Measurements from ENCODE around the gene NBEAL2. TPM values are rescaled to one million over a fixed set of nuclear protein-coding genes. Genes with fewer than 3 reads are reported as not detected.

Gene NBEAL2
- total RNA-seq, 1 experiment from 2014 or later: 80.0 TPM

DNA sequence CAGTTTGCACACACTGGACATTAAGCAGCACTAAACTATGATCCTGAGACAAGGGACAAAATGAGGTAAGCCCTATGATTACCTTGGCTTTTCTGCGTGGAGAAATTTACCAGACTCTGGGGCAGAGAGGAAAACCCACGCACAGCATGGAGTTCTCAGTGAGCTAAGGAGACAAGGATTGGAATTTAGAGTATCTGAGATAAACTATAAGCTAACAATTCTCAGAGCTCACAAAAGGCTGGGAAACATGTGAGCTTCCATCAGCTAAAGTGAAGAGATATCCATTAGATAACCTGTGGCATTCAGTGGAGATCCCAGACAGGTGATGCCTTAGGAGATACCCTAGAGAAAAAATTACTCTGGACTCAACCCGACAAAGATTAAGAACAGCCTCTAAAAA lies 48.7 kb downstream of the NBEAL2 start:
- Mint-ChIP-seq H3K27ac (no peak overlapping the region), H3K9me3 (no peaks in the 10 kb centered on the region), H3K27me3 (ENCODE audit: low read depth) (no peaks in the 10 kb centered on the region), H3K4me1 (peaks cover 8% of the 10 kb centered on the region), H3K4me3 (no peak overlapping the region), H3K36me3 (peaks cover 7% of the 10 kb centered on the region)
- POLR2A ChIA-PET: interaction anchor here (0.6 to 0.9 kb wide), 2 partner anchors 78 to 296 kb away, joined by 3 to 6 read pairs; no protein-coding TSS in a partner anchor
- TF ChIP-seq ZNF232 (CRISPR knock-in tag; IDR thresholded peaks at IDR 0.05) (no peak), ELF4 (CRISPR knock-in tag; IDR thresholded peaks at IDR 0.05; ENCODE audit: low read depth) (no peak), NFYB (CRISPR knock-in tag; conservative IDR thresholded peaks at IDR 0.05; ENCODE audit: low read depth) (no peak), KAT7 (CRISPR knock-in tag; IDR thresholded peaks at IDR 0.05; ENCODE audit: borderline replicate concordance) (no peak), TEAD4 (CRISPR knock-in tag; IDR thresholded peaks at IDR 0.05) (no peak), NR1H2 (CRISPR knock-in tag; IDR thresholded peaks at IDR 0.05) (no peak), ESRRA (CRISPR knock-in tag; IDR thresholded peaks at IDR 0.05; ENCODE audit: borderline replicate concordance) (no peak), FOXP1 (CRISPR knock-in tag; IDR thresholded peaks at IDR 0.05; ENCODE audit: borderline replicate concordance) (no peak), OVOL2 (CRISPR knock-in tag; IDR thresholded peaks at IDR 0.05; ENCODE audit: borderline replicate concordance) (no peak), ZNF416 (CRISPR knock-in tag; IDR thresholded peaks at IDR 0.05) (no peak), SMAD3 (CRISPR knock-in tag; IDR thresholded peaks at IDR 0.05; ENCODE audit: borderline replicate concordance) (no peak), HMGA2 (CRISPR knock-in tag; IDR thresholded peaks at IDR 0.05) (no peak), ZNF671 (CRISPR knock-in tag; IDR thresholded peaks at IDR 0.05) (no peak), IRF2 (CRISPR knock-in tag; IDR thresholded peaks at IDR 0.05; ENCODE audit: borderline replicate concordance, low read depth) (no peak), JAZF1 (CRISPR knock-in tag; IDR thresholded peaks at IDR 0.05) (no peak)
- TF ChIP-seq, protein P1, sequence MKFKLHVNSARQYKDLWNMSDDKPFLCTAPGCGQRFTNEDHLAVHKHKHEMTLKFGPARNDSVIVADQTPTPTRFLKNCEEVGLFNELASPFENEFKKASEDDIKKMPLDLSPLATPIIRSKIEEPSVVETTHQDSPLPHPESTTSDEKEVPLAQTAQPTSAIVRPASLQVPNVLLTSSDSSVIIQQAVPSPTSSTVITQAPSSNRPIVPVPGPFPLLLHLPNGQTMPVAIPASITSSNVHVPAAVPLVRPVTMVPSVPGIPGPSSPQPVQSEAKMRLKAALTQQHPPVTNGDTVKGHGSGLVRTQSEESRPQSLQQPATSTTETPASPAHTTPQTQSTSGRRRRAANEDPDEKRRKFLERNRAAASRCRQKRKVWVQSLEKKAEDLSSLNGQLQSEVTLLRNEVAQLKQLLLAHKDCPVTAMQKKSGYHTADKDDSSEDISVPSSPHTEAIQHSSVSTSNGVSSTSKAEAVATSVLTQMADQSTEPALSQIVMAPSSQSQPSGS (CRISPR knock-in tag; IDR thresholded peaks at IDR 0.05; ENCODE audit: borderline replicate concordance, low read depth): no peak
- TF ChIP-seq, protein P2, sequence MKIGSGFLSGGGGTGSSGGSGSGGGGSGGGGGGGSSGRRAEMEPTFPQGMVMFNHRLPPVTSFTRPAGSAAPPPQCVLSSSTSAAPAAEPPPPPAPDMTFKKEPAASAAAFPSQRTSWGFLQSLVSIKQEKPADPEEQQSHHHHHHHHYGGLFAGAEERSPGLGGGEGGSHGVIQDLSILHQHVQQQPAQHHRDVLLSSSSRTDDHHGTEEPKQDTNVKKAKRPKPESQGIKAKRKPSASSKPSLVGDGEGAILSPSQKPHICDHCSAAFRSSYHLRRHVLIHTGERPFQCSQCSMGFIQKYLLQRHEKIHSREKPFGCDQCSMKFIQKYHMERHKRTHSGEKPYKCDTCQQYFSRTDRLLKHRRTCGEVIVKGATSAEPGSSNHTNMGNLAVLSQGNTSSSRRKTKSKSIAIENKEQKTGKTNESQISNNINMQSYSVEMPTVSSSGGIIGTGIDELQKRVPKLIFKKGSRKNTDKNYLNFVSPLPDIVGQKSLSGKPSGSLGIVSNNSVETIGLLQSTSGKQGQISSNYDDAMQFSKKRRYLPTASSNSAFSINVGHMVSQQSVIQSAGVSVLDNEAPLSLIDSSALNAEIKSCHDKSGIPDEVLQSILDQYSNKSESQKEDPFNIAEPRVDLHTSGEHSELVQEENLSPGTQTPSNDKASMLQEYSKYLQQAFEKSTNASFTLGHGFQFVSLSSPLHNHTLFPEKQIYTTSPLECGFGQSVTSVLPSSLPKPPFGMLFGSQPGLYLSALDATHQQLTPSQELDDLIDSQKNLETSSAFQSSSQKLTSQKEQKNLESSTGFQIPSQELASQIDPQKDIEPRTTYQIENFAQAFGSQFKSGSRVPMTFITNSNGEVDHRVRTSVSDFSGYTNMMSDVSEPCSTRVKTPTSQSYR (CRISPR knock-in tag; IDR thresholded peaks at IDR 0.05): no peak
- TF ChIP-seq, protein P3, sequence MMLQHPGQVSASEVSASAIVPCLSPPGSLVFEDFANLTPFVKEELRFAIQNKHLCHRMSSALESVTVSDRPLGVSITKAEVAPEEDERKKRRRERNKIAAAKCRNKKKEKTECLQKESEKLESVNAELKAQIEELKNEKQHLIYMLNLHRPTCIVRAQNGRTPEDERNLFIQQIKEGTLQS (CRISPR knock-in tag; conservative IDR thresholded peaks at IDR 0.05): no peak
- TF ChIP-seq, protein P4, sequence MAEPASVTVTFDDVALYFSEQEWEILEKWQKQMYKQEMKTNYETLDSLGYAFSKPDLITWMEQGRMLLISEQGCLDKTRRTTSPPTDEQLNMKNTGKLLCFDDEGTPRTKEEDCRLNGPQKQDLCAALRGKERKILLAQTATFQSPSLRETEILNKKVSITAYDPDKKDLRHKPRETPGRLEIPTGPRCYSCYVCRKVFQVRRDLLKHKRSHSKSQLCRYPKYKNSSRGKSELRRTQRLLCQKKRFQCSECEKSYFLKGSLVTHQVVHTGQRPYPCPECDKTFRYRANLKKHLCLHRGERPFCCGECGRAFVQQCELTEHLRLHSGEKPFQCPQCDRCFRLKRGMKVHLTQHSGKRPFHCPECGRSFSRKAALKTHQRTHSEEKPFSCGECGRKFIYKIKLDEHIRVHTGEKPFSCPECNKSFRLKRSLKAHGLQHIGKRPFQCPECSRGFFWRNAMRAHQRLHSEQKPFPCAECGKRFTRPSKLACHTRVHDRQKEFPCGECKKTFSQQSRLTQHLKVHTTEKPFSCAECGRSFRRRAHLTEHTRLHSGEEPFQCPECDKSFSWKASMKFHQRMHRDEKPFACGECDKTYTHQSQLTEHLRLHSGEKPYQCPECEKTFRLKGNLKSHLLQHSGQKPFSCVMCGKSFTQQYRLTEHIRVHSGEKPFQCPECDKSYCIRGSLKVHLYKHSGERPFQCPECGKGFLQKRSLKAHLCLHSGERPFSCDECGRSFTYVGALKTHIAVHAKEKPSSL (CRISPR knock-in tag; conservative IDR thresholded peaks at IDR 0.05): no peak
- TF ChIP-seq, protein P5, sequence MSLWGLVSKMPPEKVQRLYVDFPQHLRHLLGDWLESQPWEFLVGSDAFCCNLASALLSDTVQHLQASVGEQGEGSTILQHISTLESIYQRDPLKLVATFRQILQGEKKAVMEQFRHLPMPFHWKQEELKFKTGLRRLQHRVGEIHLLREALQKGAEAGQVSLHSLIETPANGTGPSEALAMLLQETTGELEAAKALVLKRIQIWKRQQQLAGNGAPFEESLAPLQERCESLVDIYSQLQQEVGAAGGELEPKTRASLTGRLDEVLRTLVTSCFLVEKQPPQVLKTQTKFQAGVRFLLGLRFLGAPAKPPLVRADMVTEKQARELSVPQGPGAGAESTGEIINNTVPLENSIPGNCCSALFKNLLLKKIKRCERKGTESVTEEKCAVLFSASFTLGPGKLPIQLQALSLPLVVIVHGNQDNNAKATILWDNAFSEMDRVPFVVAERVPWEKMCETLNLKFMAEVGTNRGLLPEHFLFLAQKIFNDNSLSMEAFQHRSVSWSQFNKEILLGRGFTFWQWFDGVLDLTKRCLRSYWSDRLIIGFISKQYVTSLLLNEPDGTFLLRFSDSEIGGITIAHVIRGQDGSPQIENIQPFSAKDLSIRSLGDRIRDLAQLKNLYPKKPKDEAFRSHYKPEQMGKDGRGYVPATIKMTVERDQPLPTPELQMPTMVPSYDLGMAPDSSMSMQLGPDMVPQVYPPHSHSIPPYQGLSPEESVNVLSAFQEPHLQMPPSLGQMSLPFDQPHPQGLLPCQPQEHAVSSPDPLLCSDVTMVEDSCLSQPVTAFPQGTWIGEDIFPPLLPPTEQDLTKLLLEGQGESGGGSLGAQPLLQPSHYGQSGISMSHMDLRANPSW (CRISPR knock-in tag; conservative IDR thresholded peaks at IDR 0.05; ENCODE audit: low read depth): no peak
- DNase-seq (ENCODE audit: low spot score): no peak
- CTCF ChIA-PET: no interaction called here
- ATAC-seq: no peak

Measured in WTC11 (cell line).